Activated CD8-positive, alpha-beta memory T cell treated with anti-CD3 and anti-CD28 coated beads for 48 hours (primary cell): ENCODE data around the gene PSMA7.

Source experiments
- DNase-seq, 3 experiments: peaks; one replicate each; pipeline ENCODE4 v3.0.0-alpha.2; 2020; ENCODE audit warnings: low read depth in 2 of 3, low spot score in 2 of 3

Gene PSMA7

GRCh38 chr20:62143081-62143956, at the start of gene PSMA7, which contains the start of gene SS18L1:
Gene PSMA7, minus strand, starts transcription at chr20:62143394. Its CDS starts 91 bp downstream, at chr20:62143303.
Gene SS18L1, plus strand, starts transcription at chr20:62143769. Its CDS starts 52 bp downstream, at chr20:62143821.
- DNase-seq: peak; percentile 63 to 79 (median 71)

- no peak for DNase-seq
Observed at GRCh38 chr20:62192635-62193034, 49.4 kb upstream of the PSMA7 start.

GRCh38 chr20:62191781-62192559, 48.8 kb upstream of the PSMA7 start:
- DNase-seq: no peak

- no peak for DNase-seq
Observed at GRCh38 chr20:62190639-62191411, 47.6 kb upstream of the PSMA7 start.

- DNase-seq: no peak
Observed at GRCh38 chr20:62186887-62187866, 44.0 kb upstream of the PSMA7 start.

- DNase-seq: no peak
Observed at GRCh38 chr20:62186096-62186426, 42.9 kb upstream of the PSMA7 start.

- DNase-seq: no peak
Observed at GRCh38 chr20:62183426-62184142, 40.4 kb upstream of the PSMA7 start.

GRCh38 chr20:62182469-62183425, 39.6 kb upstream of the PSMA7 start, which contains the start of gene MTG2:
Gene MTG2, plus strand, starts transcription at chr20:62183028. Its CDS starts 10,393 bp downstream, at chr20:62193421.
- DNase-seq: peak; percentile 78 to 88 (median 83)

- DNase-seq: no peak
Observed at GRCh38 chr20:62181808-62182207, 38.6 kb upstream of the PSMA7 start.

GRCh38 chr20:62179162-62179504, 35.9 kb upstream of the PSMA7 start:
- DNase-seq: no peak

- no peak for DNase-seq
Observed at GRCh38 chr20:62178316-62179161, 35.3 kb upstream of the PSMA7 start.

GRCh38 chr20:62177307-62177706, 34.1 kb upstream of the PSMA7 start:
- DNase-seq: no peak

- no peak for DNase-seq
Observed at GRCh38 chr20:62176866-62177265, 33.7 kb upstream of the PSMA7 start.

- no peak for DNase-seq
Observed at GRCh38 chr20:62175711-62176110, 32.5 kb upstream of the PSMA7 start.

GRCh38 chr20:62174870-62175624, 31.9 kb upstream of the PSMA7 start:
- DNase-seq: no peak

- DNase-seq: no peak
Observed at GRCh38 chr20:62174021-62174804, 31.0 kb upstream of the PSMA7 start.
